HEK293T (cell line): ENCODE measurements around the gene SP5.

Experiments
- BHLHE40 ChIP-seq: fragments of 450-650 bp; IDR thresholded peaks from 2 replicates; pipeline ENCODE4 v1.6.1; 2016; ENCODE audit warnings: mild to moderate bottlenecking, moderate library complexity, borderline replicate concordance
- FOXK2 ChIP-seq: fragments of 450-650 bp; IDR thresholded peaks from 2 replicates; pipeline ENCODE4 v1.6.1; 2016; ENCODE audit warnings: mild to moderate bottlenecking
- L3MBTL2 ChIP-seq: fragments of 450-650 bp; conservative IDR thresholded peaks from 2 replicates; pipeline ENCODE4 v1.6.1; 2016; ENCODE audit warnings: mild to moderate bottlenecking
- SUZ12 ChIP-seq: fragments of 450-650 bp; IDR thresholded peaks from 2 replicates; pipeline ENCODE4 v1.6.1; 2016; ENCODE audit warnings: mild to moderate bottlenecking

DNA sequence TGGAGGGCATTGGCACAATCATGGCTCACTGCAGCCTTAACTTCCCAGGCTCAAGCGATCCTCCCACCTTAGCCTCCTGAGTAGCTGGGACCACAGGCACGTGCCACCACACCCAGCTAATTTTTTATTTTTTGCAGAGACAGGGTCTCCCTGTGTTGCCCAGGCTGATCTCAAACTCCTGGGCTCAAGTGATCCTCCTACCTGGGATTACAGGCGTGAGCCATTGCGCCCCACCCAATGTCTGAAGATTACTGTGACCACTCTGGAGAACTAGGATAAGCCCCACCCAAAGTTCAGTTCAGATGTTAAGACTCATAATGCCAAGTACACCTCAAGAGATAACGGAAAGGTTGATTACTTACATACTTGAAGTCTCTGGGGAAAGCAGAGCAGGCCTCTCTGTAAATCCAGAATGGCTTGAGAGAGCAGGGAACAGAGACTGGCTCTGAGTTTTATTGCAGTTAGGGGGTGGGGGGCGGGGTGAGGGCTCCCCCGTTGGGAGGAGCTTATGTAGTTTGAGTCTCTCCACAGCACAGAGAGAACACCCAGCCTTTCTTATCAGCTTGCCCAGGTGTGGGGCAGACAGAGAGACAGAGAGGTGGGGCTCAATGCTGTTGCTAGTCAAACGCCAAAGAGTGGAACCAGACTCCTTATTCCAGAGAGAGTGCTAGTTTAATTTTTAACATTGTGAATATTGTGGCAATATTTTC lies 28.5 kb downstream of the SP5 start:
- TF ChIP-seq L3MBTL2 (no peak), BHLHE40 (no peak), SUZ12 (no peak), FOXK2 (no peak)
